HepG2 (cell line): Measurements from ENCODE around the gene ZBTB17. TPM values are rescaled to one million over a fixed set of nuclear protein-coding genes. Genes with fewer than 3 reads are reported as not detected.
A peak's percentile ranks its signal among the peaks of the same experiment; 100 is the strongest.

Experiments used
- ATAC-seq: fragments of 200-7000 bp; cut with Tn5 transposase; 3 replicates; pipeline ENCODE4 v1.9.1; 2020; ENCODE audit warnings: mild to moderate bottlenecking, moderate library complexity
- BruUV-seq: library from RNA; stranded (reverse); fragments of 400-500 nt; replicated peaks from 2 replicates; lab custom pipeline; 2021; lab: Mats Ljungman, UMichigan
- CTCF ChIA-PET: fragments of 300-600 bp; formaldehyde crosslinking; extraction: SDS; loops from one replicate; lab custom pipeline; 2021; ENCODE audit warnings: low total read pairs, inconsistent platforms, low intra/inter-chr PET ratio; lab: Yijun Ruan, JAX
- POLR2A ChIA-PET: fragments of 350-600 bp; sonication (Branson Sonifier 250); formaldehyde crosslinking; loops from one replicate; lab custom pipeline; 2020; ENCODE audit warnings: antibody characterized with exemption, inconsistent platforms; lab: Yijun Ruan, JAX
- DNase-seq: peaks from one replicate; pipeline ENCODE4 v3.0.0-alpha.2; 2015; ENCODE audit warnings: low spot score
- FAIRE-seq: peaks from 3 replicates; lab custom pipeline; 2011; peaks lifted over from hg19 to GRCh38; lab: Jason Lieb, UNC
- H2AFZ ChIP-seq: one replicate; pipeline ENCODE4 v1.6.1; 2011; ENCODE audit warnings: low read length, inconsistent platforms
- H3K27ac ChIP-seq: fragments of 300-600 bp; 3 replicates; pipeline ENCODE4 v1.8.0; 2011; ENCODE audit warnings: mixed run types, mild to moderate bottlenecking, mixed read lengths, low read length, inconsistent platforms; ENCODE audit not compliant: insufficient read depth; ENCODE audit errors: extremely low read length
- H3K27me3 ChIP-seq, 2 experiments: fragments of 200-600 bp in 1 of 2; 2 replicates in 1 of 2; 3 replicates in 1 of 2; pipeline versions ENCODE4 v1.6.0 to v1.8.0; 2011; ENCODE audit warnings: low read length in 2 of 2, mild to moderate bottlenecking in 2 of 2, moderate library complexity in 2 of 2, inconsistent platforms in 1 of 2; ENCODE audit not compliant: insufficient read depth in 2 of 2, control insufficient read depth in 1 of 2
- H3K36me3 ChIP-seq, 2 experiments: fragments of 200-600 bp in 1 of 2; replicated peaks in 1 of 2; 2 replicates in 1 of 2; 3 replicates in 1 of 2; pipeline versions ENCODE4 v1.5.1 to v1.8.0; 2011; ENCODE audit warnings: low read length in 2 of 2, inconsistent platforms in 1 of 2; ENCODE audit not compliant: insufficient read depth in 2 of 2, control insufficient read depth in 1 of 2
- H3K4me1 ChIP-seq: 2 replicates; pipeline ENCODE4 v1.5.1; 2012; ENCODE audit warnings: low read length, inconsistent platforms; ENCODE audit not compliant: insufficient read depth
- H3K4me2 ChIP-seq: 2 replicates; pipeline ENCODE4 v1.6.0; 2011; ENCODE audit warnings: low read depth, low read length, inconsistent platforms
- H3K4me3 ChIP-seq, 3 experiments: fragments of 200-600 bp in 1 of 3; sonication (generic), shearing (Covaris generic) in 1 of 3; replicated peaks in 1 of 3; 2 replicates each; pipeline ENCODE4 v1.5.1; 2011 to 2016; ENCODE audit warnings: low read length in 3 of 3, inconsistent platforms in 2 of 3, low read depth in 2 of 3, mild to moderate bottlenecking in 2 of 3, control low read depth in 1 of 3, mixed read lengths in 1 of 3; ENCODE audit not compliant: insufficient read depth in 1 of 3
- H3K79me2 ChIP-seq: one replicate; pipeline ENCODE4 v1.6.1; 2011; ENCODE audit warnings: low read length, inconsistent platforms; ENCODE audit not compliant: insufficient read depth
- H3K9ac ChIP-seq: 2 replicates; pipeline ENCODE4 v1.6.0; 2011; ENCODE audit warnings: mild to moderate bottlenecking, low read depth, low read length, inconsistent platforms; ENCODE audit not compliant: insufficient read depth
- H3K9me3 ChIP-seq: 2 replicates; pipeline ENCODE4 v1.5.1; 2012; ENCODE audit warnings: mild to moderate bottlenecking, low read length
- H4K20me1 ChIP-seq: 2 replicates; pipeline ENCODE4 v1.6.0; 2011; ENCODE audit warnings: inconsistent platforms, mild to moderate bottlenecking, low read length, moderate library complexity; ENCODE audit not compliant: insufficient read depth
- EP300 ChIP-seq, 3 experiments: sonication (generic) in 1 of 3; formaldehyde crosslinking in 1 of 3; IDR thresholded peaks; 2 replicates each; pipeline versions ENCODE4 v1.5.1 to v1.6.1; 2011 to 2020; ENCODE audit warnings: low read depth in 2 of 3, low read length in 2 of 3, borderline replicate concordance in 1 of 3, improper control_type of control experiment in 1 of 3, mild to moderate bottlenecking in 1 of 3, missing genetic modification reagents in 1 of 3, moderate library complexity in 1 of 3
- HES4 ChIP-seq: sonication (generic); formaldehyde crosslinking; IDR thresholded peaks from 2 replicates; pipeline ENCODE4 v1.9.0; 2021; ENCODE audit warnings: mild to moderate bottlenecking, missing genetic modification reagents, borderline replicate concordance
- MTF2 ChIP-seq: sonication (generic); formaldehyde crosslinking; IDR thresholded peaks from 2 replicates; pipeline ENCODE4 v1.5.0; 2020; ENCODE audit warnings: missing genetic modification reagents, borderline replicate concordance
- PHF5A ChIP-seq: IDR thresholded peaks from one replicate; pipeline ENCODE4 v1.6.1; 2018; ENCODE audit warnings: low read depth, missing genetic modification reagents; ENCODE audit not compliant: unreplicated experiment
- PITX1 ChIP-seq: sonication (generic); formaldehyde crosslinking; IDR thresholded peaks from 2 replicates; pipeline ENCODE4 v1.5.1; 2020; ENCODE audit warnings: mild to moderate bottlenecking, missing genetic modification reagents
- TEAD3 ChIP-seq: optimal IDR thresholded peaks from 2 replicates; pipeline ENCODE3; 2016; ENCODE audit warnings: borderline replicate concordance
- ZBTB40 ChIP-seq, 2 experiments: fragments of 450-650 bp in 1 of 2; sonication (generic) in 1 of 2; formaldehyde crosslinking in 1 of 2; IDR thresholded peaks; 2 replicates each; pipeline versions ENCODE4 v1.6.1 to v1.8.0; 2016 to 2022; ENCODE audit warnings: antibody characterized with exemption in 1 of 2, mild to moderate bottlenecking in 1 of 2, missing genetic modification reagents in 1 of 2
- ZFY ChIP-seq: sonication (generic); formaldehyde crosslinking; IDR thresholded peaks from 2 replicates; pipeline ENCODE4 v1.4.0; 2020; ENCODE audit warnings: missing genetic modification reagents
- ZNF543 ChIP-seq: sonication (generic); formaldehyde crosslinking; IDR thresholded peaks from 2 replicates; pipeline ENCODE4 v1.4.0; 2020; ENCODE audit warnings: mild to moderate bottlenecking, missing genetic modification reagents
- ZNF749 ChIP-seq: sonication (generic); formaldehyde crosslinking; IDR thresholded peaks from 2 replicates; pipeline ENCODE4 v1.8.0; 2022; ENCODE audit warnings: mild to moderate bottlenecking, missing genetic modification reagents, moderate library complexity, borderline replicate concordance
- ZNF772 ChIP-seq: sonication (generic); formaldehyde crosslinking; IDR thresholded peaks from 2 replicates; pipeline ENCODE4 v1.5.0; 2020; ENCODE audit warnings: mild to moderate bottlenecking, missing genetic modification reagents
- WGBS: methylation state at CpG from one replicate; pipeline ENCODE4 v1.1.6; 2017; ENCODE audit warnings: low lambda C conversion rate; 5-methylcytosine and 5-hydroxymethylcytosine counted together
- in situ Hi-C: cut with HindIII; loops from 2 replicates; pipeline ENCODE4 v1.10.0; 2017; ENCODE audit warnings: low pct_unique_long_range_greater_than_20kb; ENCODE audit not compliant: extremely low pct_ligation_motif_present
- intact Hi-C: fragments of 100-400 bp; cut with micrococcal nuclease; formaldehyde crosslinking; loops from one replicate; pipeline ENCODE4 v1.10.0; 2022; ENCODE audit not compliant: unreplicated experiment
- polyA plus RNA-seq, 8 experiments: library from polyadenylated mRNA; depleted of rRNA in 3 of 8; stranded (reverse) in 7 of 8; unstranded in 1 of 8; fragments of >200 nt; fragmentation: Illumina TruSeq in 4 of 8; extraction: Trizol in 4 of 8; gene quantifications; 2 replicates each; pipeline versions ENCODE4 v1.2.1 to v1.2.3, GENCODE V29; 2011 to 2016; ENCODE audit warnings: low read depth in 4 of 8, missing spikeins in 1 of 8, mixed read lengths in 1 of 8; ENCODE audit not compliant: insufficient read depth in 1 of 8
- total RNA-seq, 5 experiments: library from RNA; depleted of rRNA; stranded (reverse); fragments of >200 nt; fragmentation: Illumina TruSeq; extraction: Trizol; gene quantifications; 2 replicates each; pipeline ENCODE4 v1.2.3, GENCODE V29; 2016; ENCODE audit warnings: low read depth in 1 of 5

ZBTB17 gene
- total and polyA plus RNA-seq, 2 of the 13 experiments (the other 11 are each of a cell fraction or from before 2014, with no cell fraction given) = 16.7 to 17.0 TPM

GRCh38 chr1:15988856-15989736, 13.2 kb upstream of the ZBTB17 start (continued):
- TF ChIP-seq PITX1 (CRISPR knock-in tag) (no peak), TEAD3 (CRISPR knock-in tag) (no peak), ZFY (CRISPR knock-in tag) (no peak), PHF5A (no peak), ZNF772 (CRISPR knock-in tag) (no peak)
- TF ChIP-seq, all 625 proteins: peak for 0

GRCh38 chr1:15985611-15986297, 9.9 kb upstream of the ZBTB17 start:
- Histone ChIP-seq H3K79me2 (no peaks in the 10 kb centered on the region), H4K20me1 (no peaks in the 10 kb centered on the region), H3K4me1 (peaks cover 29% of the 10 kb centered on the region), H2AFZ (no peak overlapping the region), H3K36me3 (no peaks in the 10 kb centered on the region), H3K27me3 (peaks cover 1 to 16% of the 10 kb centered on the region in 2 experiments; a peak in 3 of 5 replicates), H3K4me3 (no peak overlapping the region), H3K9ac (no peak overlapping the region), H3K27ac (no peak overlapping the region), H3K9me3 (peaks cover 7% of the 10 kb centered on the region), H3K4me2 (no peak overlapping the region)
- ATAC-seq (no peak), DNase-seq (peak; percentile 24), FAIRE-seq (no peak)
- 3% methylated on average over 5 of the region's 5 CpGs for WGBS
- CTCF ChIA-PET = no interaction called here
- POLR2A ChIA-PET = no interaction called here
- in situ Hi-C loops (no loop called here), intact Hi-C loops (no loop called here)
- no TSS peak for BruUV-seq
- TF ChIP-seq ZNF543 (CRISPR knock-in tag) = no peak
- TF ChIP-seq MTF2 (CRISPR knock-in tag) = no peak
- peak; percentile 78 for TF ChIP-seq ZBTB40 (IDR thresholded peaks at IDR 0.05)
- TF ChIP-seq ZBTB40 (CRISPR knock-in tag; IDR thresholded peaks at IDR 0.05) = no peak
- TF ChIP-seq ZNF749 (CRISPR knock-in tag) = no peak
- peak in 1 of 2 experiments; percentile 25; a peak in 1 of 4 replicates for TF ChIP-seq EP300 (IDR thresholded peaks at IDR 0.05; ENCODE audit: low read depth in 2 of 2, low read length in 2 of 2)
- TF ChIP-seq EP300 (CRISPR knock-in tag; IDR thresholded peaks at IDR 0.05; ENCODE audit: borderline replicate concordance) = no peak
- TF ChIP-seq HES4 (CRISPR knock-in tag) = no peak
